WTC11 (cell line): ENCODE results near the gene TAS1R2. TPM values are rescaled to one million over a fixed set of nuclear protein-coding genes. Genes with fewer than 3 reads are reported as not detected.

Source experiments
- ATAC-seq: fragments of 200-7000 bp; cut with Tn5 transposase; 2 replicates; pipeline ENCODE4 v1.10.0; 2021; ENCODE audit warnings: mild to moderate bottlenecking, moderate library complexity
- CTCF ChIA-PET: fragments of 300-600 bp; sonication (Branson Sonifier 250); formaldehyde crosslinking; loops from one replicate; lab custom pipeline; 2021; ENCODE audit warnings: antibody characterized with exemption; lab: Charles Lee
- POLR2A ChIA-PET: fragments of 350-600 bp; sonication (Branson Sonifier 250); formaldehyde crosslinking; loops from one replicate; lab custom pipeline; 2021; ENCODE audit warnings: antibody characterized with exemption; lab: Charles Lee
- DNase-seq: peaks from one replicate; pipeline ENCODE4 v3.0.0; 2021; ENCODE audit warnings: low spot score
- H3K27ac Mint-ChIP-seq: 2 replicates; pipeline ENCODE4 v1.8.0; 2021; ENCODE audit warnings: mixed read lengths
- H3K27me3 Mint-ChIP-seq: 2 replicates; pipeline ENCODE4 v1.8.0; 2021; ENCODE audit warnings: low read depth, mild to moderate bottlenecking, moderate library complexity, mixed read lengths
- H3K36me3 Mint-ChIP-seq: 2 replicates; pipeline ENCODE4 v1.8.0; 2021; ENCODE audit warnings: mixed read lengths
- H3K4me1 Mint-ChIP-seq: 2 replicates; pipeline ENCODE4 v1.8.0; 2022; ENCODE audit warnings: mixed read lengths
- H3K4me3 Mint-ChIP-seq: 2 replicates; pipeline ENCODE4 v1.8.0; 2021; ENCODE audit warnings: mild to moderate bottlenecking, moderate library complexity, mixed read lengths
- H3K9me3 Mint-ChIP-seq: 2 replicates; pipeline ENCODE4 v1.8.0; 2021; ENCODE audit warnings: mixed read lengths
- ATF2 ChIP-seq: sonication (generic); formaldehyde crosslinking; IDR thresholded peaks from 2 replicates; pipeline ENCODE4 v1.8.1; 2022; ENCODE audit warnings: low read depth, missing genetic modification reagents, borderline replicate concordance
- CDX4 ChIP-seq: fragments of 250-450 bp; sonication (Bioruptor Pico); IDR thresholded peaks from 2 replicates; pipeline ENCODE4 v1.9.0; 2021; ENCODE audit warnings: moderate library complexity, mild to moderate bottlenecking, inconsistent platforms, borderline replicate concordance
- ELF4 ChIP-seq: sonication (generic); formaldehyde crosslinking; IDR thresholded peaks from 2 replicates; pipeline ENCODE4 v1.8.1; 2022; ENCODE audit warnings: low read depth, mild to moderate bottlenecking, moderate library complexity, missing genetic modification reagents
- GRHL2 ChIP-seq: fragments of 250-450 bp; sonication (Bioruptor Pico); IDR thresholded peaks from 2 replicates; pipeline ENCODE4 v1.8.0; 2022; ENCODE audit warnings: mild to moderate bottlenecking, moderate library complexity; ENCODE audit not compliant: insufficient replicate concordance, severe bottlenecking
- NR2C2 ChIP-seq: sonication (generic); formaldehyde crosslinking; IDR thresholded peaks from 2 replicates; pipeline ENCODE4 v1.8.0; 2022; ENCODE audit warnings: mild to moderate bottlenecking, missing genetic modification reagents
- PRRX2 ChIP-seq: fragments of 250-450 bp; sonication (Bioruptor Pico); IDR thresholded peaks from 2 replicates; pipeline ENCODE4 v1.8.0; 2021; ENCODE audit warnings: mild to moderate bottlenecking
- SMAD4 ChIP-seq: sonication (generic); formaldehyde crosslinking; IDR thresholded peaks from 2 replicates; pipeline ENCODE4 v1.8.0; 2022; ENCODE audit warnings: mild to moderate bottlenecking, missing genetic modification reagents
- SOX15 ChIP-seq: fragments of 250-450 bp; sonication (Bioruptor Pico); IDR thresholded peaks from 2 replicates; pipeline ENCODE4 v1.9.0; 2021; ENCODE audit warnings: mild to moderate bottlenecking
- TCF7 ChIP-seq: sonication (generic); formaldehyde crosslinking; IDR thresholded peaks from 2 replicates; pipeline ENCODE4 v1.8.0; 2022; ENCODE audit warnings: mild to moderate bottlenecking, low read depth, missing genetic modification reagents, moderate library complexity
- ZBTB21 ChIP-seq: sonication (generic); formaldehyde crosslinking; IDR thresholded peaks from 2 replicates; pipeline ENCODE4 v1.8.1; 2023; ENCODE audit warnings: mild to moderate bottlenecking, missing genetic modification reagents, borderline replicate concordance
- ZNF396 ChIP-seq: fragments of 250-450 bp; sonication (Bioruptor Pico); IDR thresholded peaks from 2 replicates; pipeline ENCODE4 v1.8.0; 2021; ENCODE audit warnings: mild to moderate bottlenecking, moderate library complexity, borderline replicate concordance
- total RNA-seq: library from RNA; stranded (reverse); gene quantifications from 3 replicates; pipeline ENCODE4 v1.2.3, GENCODE V29; 2021
- TF ChIP-seq, protein P1 (sequence below): fragments of 250-450 bp; sonication (Bioruptor Pico); IDR thresholded peaks from 2 replicates; pipeline ENCODE4 v1.9.0; 2021; ENCODE audit warnings: mild to moderate bottlenecking, borderline replicate concordance
- TF ChIP-seq, protein P2 (sequence below): sonication (generic); formaldehyde crosslinking; IDR thresholded peaks from 2 replicates; pipeline ENCODE4 v1.8.0; 2022; ENCODE audit warnings: mild to moderate bottlenecking, missing genetic modification reagents
- TF ChIP-seq, protein P3 (sequence below): sonication (generic); formaldehyde crosslinking; IDR thresholded peaks from 2 replicates; pipeline ENCODE4 v1.8.0; 2022; ENCODE audit warnings: mild to moderate bottlenecking, missing genetic modification reagents
- TF ChIP-seq, protein P4 (sequence below): sonication (generic); formaldehyde crosslinking; IDR thresholded peaks from 2 replicates; pipeline ENCODE4 v1.8.1; 2022; ENCODE audit warnings: mild to moderate bottlenecking, missing genetic modification reagents, moderate library complexity, borderline replicate concordance
- TF ChIP-seq, protein P5 (sequence below): sonication (generic); formaldehyde crosslinking; IDR thresholded peaks from 2 replicates; pipeline ENCODE4 v1.8.1; 2023; ENCODE audit warnings: mild to moderate bottlenecking, missing genetic modification reagents, borderline replicate concordance
- TF ChIP-seq, protein P6 (sequence below): sonication (generic); formaldehyde crosslinking; IDR thresholded peaks from 2 replicates; pipeline ENCODE4 v1.8.0; 2023; ENCODE audit warnings: mild to moderate bottlenecking, missing genetic modification reagents

Gene TAS1R2
- total RNA-seq, 1 experiment from 2014 or later, result not detected

- ATAC-seq (no peak), DNase-seq (no peak)
- H3K36me3 Mint-ChIP-seq, result no peaks in the 10 kb centered on the region
- H3K27me3 Mint-ChIP-seq, result peaks cover 14% of the 10 kb centered on the region
- TF ChIP-seq ATF2 (CRISPR knock-in tag), result no peak
- TF ChIP-seq SMAD4 (CRISPR knock-in tag), result no peak
- no peak for TF ChIP-seq SOX15 (CRISPR knock-in tag)
- TF ChIP-seq PRRX2 (CRISPR knock-in tag), result no peak
- TF ChIP-seq, protein P1, sequence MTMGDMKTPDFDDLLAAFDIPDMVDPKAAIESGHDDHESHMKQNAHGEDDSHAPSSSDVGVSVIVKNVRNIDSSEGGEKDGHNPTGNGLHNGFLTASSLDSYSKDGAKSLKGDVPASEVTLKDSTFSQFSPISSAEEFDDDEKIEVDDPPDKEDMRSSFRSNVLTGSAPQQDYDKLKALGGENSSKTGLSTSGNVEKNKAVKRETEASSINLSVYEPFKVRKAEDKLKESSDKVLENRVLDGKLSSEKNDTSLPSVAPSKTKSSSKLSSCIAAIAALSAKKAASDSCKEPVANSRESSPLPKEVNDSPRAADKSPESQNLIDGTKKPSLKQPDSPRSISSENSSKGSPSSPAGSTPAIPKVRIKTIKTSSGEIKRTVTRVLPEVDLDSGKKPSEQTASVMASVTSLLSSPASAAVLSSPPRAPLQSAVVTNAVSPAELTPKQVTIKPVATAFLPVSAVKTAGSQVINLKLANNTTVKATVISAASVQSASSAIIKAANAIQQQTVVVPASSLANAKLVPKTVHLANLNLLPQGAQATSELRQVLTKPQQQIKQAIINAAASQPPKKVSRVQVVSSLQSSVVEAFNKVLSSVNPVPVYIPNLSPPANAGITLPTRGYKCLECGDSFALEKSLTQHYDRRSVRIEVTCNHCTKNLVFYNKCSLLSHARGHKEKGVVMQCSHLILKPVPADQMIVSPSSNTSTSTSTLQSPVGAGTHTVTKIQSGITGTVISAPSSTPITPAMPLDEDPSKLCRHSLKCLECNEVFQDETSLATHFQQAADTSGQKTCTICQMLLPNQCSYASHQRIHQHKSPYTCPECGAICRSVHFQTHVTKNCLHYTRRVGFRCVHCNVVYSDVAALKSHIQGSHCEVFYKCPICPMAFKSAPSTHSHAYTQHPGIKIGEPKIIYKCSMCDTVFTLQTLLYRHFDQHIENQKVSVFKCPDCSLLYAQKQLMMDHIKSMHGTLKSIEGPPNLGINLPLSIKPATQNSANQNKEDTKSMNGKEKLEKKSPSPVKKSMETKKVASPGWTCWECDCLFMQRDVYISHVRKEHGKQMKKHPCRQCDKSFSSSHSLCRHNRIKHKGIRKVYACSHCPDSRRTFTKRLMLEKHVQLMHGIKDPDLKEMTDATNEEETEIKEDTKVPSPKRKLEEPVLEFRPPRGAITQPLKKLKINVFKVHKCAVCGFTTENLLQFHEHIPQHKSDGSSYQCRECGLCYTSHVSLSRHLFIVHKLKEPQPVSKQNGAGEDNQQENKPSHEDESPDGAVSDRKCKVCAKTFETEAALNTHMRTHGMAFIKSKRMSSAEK (CRISPR knock-in tag), result no peak
- no peak for TF ChIP-seq CDX4 (CRISPR knock-in tag)
- TF ChIP-seq ZNF396 (CRISPR knock-in tag), result no peak
- no peak for TF ChIP-seq ELF4 (CRISPR knock-in tag)
- no peak for TF ChIP-seq NR2C2 (CRISPR knock-in tag)
- ChIA-PET POLR2A (no interaction called here), CTCF (interaction anchor here (0.6 to 1.8 kb wide), 4 partner anchors 23 to 220 kb away, joined by 3 to 9 read pairs (median 4); no protein-coding TSS in a partner anchor)
- no peaks in the 10 kb centered on the region for H3K9me3 Mint-ChIP-seq
- H3K27ac Mint-ChIP-seq, result no peak overlapping the region
- no peak overlapping the region for H3K4me3 Mint-ChIP-seq
- H3K4me1 Mint-ChIP-seq, result peaks cover 20% of the 10 kb centered on the region
Observed at GRCh38 chr1:18817316-18817715, 42.1 kb downstream of the TAS1R2 start.

GRCh38 chr1:18816808-18817207 lies 42.7 kb downstream of the TAS1R2 start:
- DNase-seq (no peak), ATAC-seq (no peak)
- Mint-ChIP-seq H3K27ac (no peak overlapping the region), H3K27me3 (peaks cover 14% of the 10 kb centered on the region), H3K9me3 (no peaks in the 10 kb centered on the region), H3K36me3 (no peaks in the 10 kb centered on the region), H3K4me1 (peaks cover 20% of the 10 kb centered on the region), H3K4me3 (no peak overlapping the region)
- ChIA-PET CTCF (interaction anchor here (0.6 to 1.8 kb wide), 3 partner anchors 90 to 220 kb away, joined by 3 to 9 read pairs (median 3); no protein-coding TSS in a partner anchor), POLR2A (no interaction called here)
- TF ChIP-seq ELF4 (CRISPR knock-in tag), result no peak
- TF ChIP-seq, protein P2, sequence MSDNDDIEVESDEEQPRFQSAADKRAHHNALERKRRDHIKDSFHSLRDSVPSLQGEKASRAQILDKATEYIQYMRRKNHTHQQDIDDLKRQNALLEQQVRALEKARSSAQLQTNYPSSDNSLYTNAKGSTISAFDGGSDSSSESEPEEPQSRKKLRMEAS, result no peak
- no peak for TF ChIP-seq ZBTB21
- no peak for TF ChIP-seq GRHL2
- TF ChIP-seq, protein P3, sequence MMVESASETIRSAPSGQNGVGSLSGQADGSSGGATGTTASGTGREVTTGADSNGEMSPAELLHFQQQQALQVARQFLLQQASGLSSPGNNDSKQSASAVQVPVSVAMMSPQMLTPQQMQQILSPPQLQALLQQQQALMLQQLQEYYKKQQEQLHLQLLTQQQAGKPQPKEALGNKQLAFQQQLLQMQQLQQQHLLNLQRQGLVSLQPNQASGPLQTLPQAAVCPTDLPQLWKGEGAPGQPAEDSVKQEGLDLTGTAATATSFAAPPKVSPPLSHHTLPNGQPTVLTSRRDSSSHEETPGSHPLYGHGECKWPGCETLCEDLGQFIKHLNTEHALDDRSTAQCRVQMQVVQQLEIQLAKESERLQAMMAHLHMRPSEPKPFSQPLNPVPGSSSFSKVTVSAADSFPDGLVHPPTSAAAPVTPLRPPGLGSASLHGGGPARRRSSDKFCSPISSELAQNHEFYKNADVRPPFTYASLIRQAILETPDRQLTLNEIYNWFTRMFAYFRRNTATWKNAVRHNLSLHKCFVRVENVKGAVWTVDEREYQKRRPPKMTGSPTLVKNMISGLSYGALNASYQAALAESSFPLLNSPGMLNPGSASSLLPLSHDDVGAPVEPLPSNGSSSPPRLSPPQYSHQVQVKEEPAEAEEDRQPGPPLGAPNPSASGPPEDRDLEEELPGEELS (CRISPR knock-in tag), result no peak
- TF ChIP-seq TCF7, result no peak
- TF ChIP-seq, protein P4, sequence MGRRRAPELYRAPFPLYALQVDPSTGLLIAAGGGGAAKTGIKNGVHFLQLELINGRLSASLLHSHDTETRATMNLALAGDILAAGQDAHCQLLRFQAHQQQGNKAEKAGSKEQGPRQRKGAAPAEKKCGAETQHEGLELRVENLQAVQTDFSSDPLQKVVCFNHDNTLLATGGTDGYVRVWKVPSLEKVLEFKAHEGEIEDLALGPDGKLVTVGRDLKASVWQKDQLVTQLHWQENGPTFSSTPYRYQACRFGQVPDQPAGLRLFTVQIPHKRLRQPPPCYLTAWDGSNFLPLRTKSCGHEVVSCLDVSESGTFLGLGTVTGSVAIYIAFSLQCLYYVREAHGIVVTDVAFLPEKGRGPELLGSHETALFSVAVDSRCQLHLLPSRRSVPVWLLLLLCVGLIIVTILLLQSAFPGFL, result no peak
- TF ChIP-seq, protein P5, sequence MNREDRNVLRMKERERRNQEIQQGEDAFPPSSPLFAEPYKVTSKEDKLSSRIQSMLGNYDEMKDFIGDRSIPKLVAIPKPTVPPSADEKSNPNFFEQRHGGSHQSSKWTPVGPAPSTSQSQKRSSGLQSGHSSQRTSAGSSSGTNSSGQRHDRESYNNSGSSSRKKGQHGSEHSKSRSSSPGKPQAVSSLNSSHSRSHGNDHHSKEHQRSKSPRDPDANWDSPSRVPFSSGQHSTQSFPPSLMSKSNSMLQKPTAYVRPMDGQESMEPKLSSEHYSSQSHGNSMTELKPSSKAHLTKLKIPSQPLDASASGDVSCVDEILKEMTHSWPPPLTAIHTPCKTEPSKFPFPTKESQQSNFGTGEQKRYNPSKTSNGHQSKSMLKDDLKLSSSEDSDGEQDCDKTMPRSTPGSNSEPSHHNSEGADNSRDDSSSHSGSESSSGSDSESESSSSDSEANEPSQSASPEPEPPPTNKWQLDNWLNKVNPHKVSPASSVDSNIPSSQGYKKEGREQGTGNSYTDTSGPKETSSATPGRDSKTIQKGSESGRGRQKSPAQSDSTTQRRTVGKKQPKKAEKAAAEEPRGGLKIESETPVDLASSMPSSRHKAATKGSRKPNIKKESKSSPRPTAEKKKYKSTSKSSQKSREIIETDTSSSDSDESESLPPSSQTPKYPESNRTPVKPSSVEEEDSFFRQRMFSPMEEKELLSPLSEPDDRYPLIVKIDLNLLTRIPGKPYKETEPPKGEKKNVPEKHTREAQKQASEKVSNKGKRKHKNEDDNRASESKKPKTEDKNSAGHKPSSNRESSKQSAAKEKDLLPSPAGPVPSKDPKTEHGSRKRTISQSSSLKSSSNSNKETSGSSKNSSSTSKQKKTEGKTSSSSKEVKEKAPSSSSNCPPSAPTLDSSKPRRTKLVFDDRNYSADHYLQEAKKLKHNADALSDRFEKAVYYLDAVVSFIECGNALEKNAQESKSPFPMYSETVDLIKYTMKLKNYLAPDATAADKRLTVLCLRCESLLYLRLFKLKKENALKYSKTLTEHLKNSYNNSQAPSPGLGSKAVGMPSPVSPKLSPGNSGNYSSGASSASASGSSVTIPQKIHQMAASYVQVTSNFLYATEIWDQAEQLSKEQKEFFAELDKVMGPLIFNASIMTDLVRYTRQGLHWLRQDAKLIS (CRISPR knock-in tag), result no peak
- TF ChIP-seq, protein P6, sequence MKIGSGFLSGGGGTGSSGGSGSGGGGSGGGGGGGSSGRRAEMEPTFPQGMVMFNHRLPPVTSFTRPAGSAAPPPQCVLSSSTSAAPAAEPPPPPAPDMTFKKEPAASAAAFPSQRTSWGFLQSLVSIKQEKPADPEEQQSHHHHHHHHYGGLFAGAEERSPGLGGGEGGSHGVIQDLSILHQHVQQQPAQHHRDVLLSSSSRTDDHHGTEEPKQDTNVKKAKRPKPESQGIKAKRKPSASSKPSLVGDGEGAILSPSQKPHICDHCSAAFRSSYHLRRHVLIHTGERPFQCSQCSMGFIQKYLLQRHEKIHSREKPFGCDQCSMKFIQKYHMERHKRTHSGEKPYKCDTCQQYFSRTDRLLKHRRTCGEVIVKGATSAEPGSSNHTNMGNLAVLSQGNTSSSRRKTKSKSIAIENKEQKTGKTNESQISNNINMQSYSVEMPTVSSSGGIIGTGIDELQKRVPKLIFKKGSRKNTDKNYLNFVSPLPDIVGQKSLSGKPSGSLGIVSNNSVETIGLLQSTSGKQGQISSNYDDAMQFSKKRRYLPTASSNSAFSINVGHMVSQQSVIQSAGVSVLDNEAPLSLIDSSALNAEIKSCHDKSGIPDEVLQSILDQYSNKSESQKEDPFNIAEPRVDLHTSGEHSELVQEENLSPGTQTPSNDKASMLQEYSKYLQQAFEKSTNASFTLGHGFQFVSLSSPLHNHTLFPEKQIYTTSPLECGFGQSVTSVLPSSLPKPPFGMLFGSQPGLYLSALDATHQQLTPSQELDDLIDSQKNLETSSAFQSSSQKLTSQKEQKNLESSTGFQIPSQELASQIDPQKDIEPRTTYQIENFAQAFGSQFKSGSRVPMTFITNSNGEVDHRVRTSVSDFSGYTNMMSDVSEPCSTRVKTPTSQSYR (CRISPR knock-in tag), result no peak
